Common myeloid progenitor, CD34-positive (primary cell): ENCODE measurements around the gene IFT52.

Experiments
- CTCF ChIA-PET: fragments of 350-600 bp; sonication (Branson Sonifier 250); formaldehyde crosslinking; loops from one replicate; lab custom pipeline; 2021; ENCODE audit warnings: antibody characterized with exemption; lab: Charles Lee
- POLR2A ChIA-PET: fragments of 350-600 bp; sonication (Branson Sonifier 250); formaldehyde crosslinking; loops from one replicate; lab custom pipeline; 2021; ENCODE audit warnings: antibody characterized with exemption; lab: Charles Lee
- DNase-seq, 3 donors: peaks; one replicate each; pipeline versions ENCODE4 v3.0.0 to v3.0.0-alpha.2; 2013
- H3K27ac ChIP-seq, 2 experiments: 1 replicate in 1 of 2; 2 replicates in 1 of 2; pipeline ENCODE4 v1.7.0; 2013; ENCODE audit warnings: inconsistent platforms in 2 of 2, low read length in 2 of 2, mild to moderate bottlenecking in 2 of 2, low read depth in 1 of 2, moderate library complexity in 1 of 2; ENCODE audit not compliant: severe bottlenecking in 2 of 2, insufficient read depth in 1 of 2, poor library complexity in 1 of 2
- H3K27me3 ChIP-seq, 5 experiments: replicated peaks in 2 of 5; 1 replicate in 3 of 5; 2 replicates in 2 of 5; pipeline versions ENCODE4 v1.6.1 to v1.7.0; 2013; ENCODE audit warnings: low read length in 4 of 5, mild to moderate bottlenecking in 2 of 5, moderate library complexity in 2 of 5, inconsistent platforms in 1 of 5; ENCODE audit not compliant: insufficient read depth in 5 of 5, control insufficient read depth in 4 of 5
- H3K36me3 ChIP-seq, 4 experiments: 1 replicate in 2 of 4; 2 replicates in 2 of 4; pipeline versions ENCODE4 v1.6.1 to v1.7.0; 2013; ENCODE audit warnings: low read length in 3 of 4, control low read depth in 1 of 4, mild to moderate bottlenecking in 1 of 4; ENCODE audit not compliant: control insufficient read depth in 4 of 4, insufficient read depth in 4 of 4
- H3K4me1 ChIP-seq, 4 experiments: 1 replicate in 3 of 4; 2 replicates in 1 of 4; pipeline versions ENCODE4 v1.6.1 to v1.7.1; 2013; ENCODE audit warnings: low read length in 3 of 4, mild to moderate bottlenecking in 3 of 4, control low read depth in 1 of 4, inconsistent platforms in 1 of 4, moderate library complexity in 1 of 4; ENCODE audit not compliant: control insufficient read depth in 4 of 4, insufficient read depth in 4 of 4; ENCODE audit errors: control extremely low read depth in 1 of 4
- H3K4me3 ChIP-seq, 7 experiments: 1 replicate in 4 of 7; 2 replicates in 3 of 7; pipeline versions ENCODE4 v1.5.1 to v1.7.0; 2013; ENCODE audit warnings: mild to moderate bottlenecking in 7 of 7, low read length in 6 of 7, moderate library complexity in 6 of 7, inconsistent platforms in 2 of 7, low read depth in 2 of 7, control low read depth in 1 of 7; ENCODE audit not compliant: insufficient read depth in 4 of 7, control insufficient read depth in 1 of 7; ENCODE audit errors: extremely low read depth in 1 of 7
- H3K9me3 ChIP-seq, 5 experiments: 1 replicate in 4 of 5; 2 replicates in 1 of 5; pipeline versions ENCODE4 v1.6.1 to v1.7.1; 2013; ENCODE audit warnings: low read length in 4 of 5, mild to moderate bottlenecking in 2 of 5, inconsistent platforms in 1 of 5, low read depth in 1 of 5, moderate library complexity in 1 of 5; ENCODE audit not compliant: control insufficient read depth in 4 of 5, insufficient read depth in 2 of 5; ENCODE audit errors: control extremely low read depth in 1 of 5
- WGBS: methylation state at CpG from one replicate; pipeline ENCODE4 v1.1.5; 2013; ENCODE audit not compliant: insufficient coverage; 5-methylcytosine and 5-hydroxymethylcytosine counted together

The IFT52 gene

DNA sequence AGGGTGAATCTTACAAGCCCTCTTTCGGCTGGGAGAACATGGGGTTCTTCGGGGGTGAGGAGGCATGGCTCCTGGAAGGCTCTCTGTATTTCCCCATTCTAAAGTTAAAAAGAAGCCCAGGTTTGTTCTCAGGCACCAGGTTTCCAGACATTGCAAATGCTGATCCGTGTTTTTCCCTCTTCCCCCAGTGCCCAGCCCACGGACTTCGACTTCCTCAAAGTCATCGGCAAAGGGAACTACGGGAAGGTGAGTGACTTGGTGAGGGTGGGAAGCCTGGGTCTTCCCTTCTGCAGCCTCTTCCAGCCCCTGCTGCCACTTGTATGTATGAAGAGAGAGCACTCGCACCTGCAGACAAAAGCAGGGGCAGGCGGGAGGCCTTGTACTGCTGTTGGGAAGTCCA is 23.3 kb upstream of the IFT52 start:
- Histone ChIP-seq H3K27me3 (no peaks in the 10 kb centered on the region), H3K4me1 (no peaks in the 10 kb centered on the region), H3K36me3 (no peaks in the 10 kb centered on the region), H3K9me3 (no peaks in the 10 kb centered on the region), H3K27ac (no peak overlapping the region), H3K4me3 (no peak overlapping the region)
- no peak for DNase-seq
- POLR2A ChIA-PET = no interaction called here
- CTCF ChIA-PET = no interaction called here
- WGBS = 85% methylated on average over 4 of the region's 9 CpGs

- no peaks in the 10 kb centered on the region for H3K9me3 ChIP-seq
- H3K27me3 ChIP-seq = no peaks in the 10 kb centered on the region
- CTCF ChIA-PET = interaction anchor here (1.1 to 1.6 kb wide), 7 partner anchors 9 to 40 kb away, joined by 3 to 4 read pairs (median 3); partner anchors contain the start of gene SGK2
- no peak for DNase-seq
- H3K4me3 ChIP-seq = no peak overlapping the region
- H3K27ac ChIP-seq = no peak overlapping the region
- WGBS = 92% methylated on average over 4 of the region's 4 CpGs
- no peaks in the 10 kb centered on the region for H3K4me1 ChIP-seq
- POLR2A ChIA-PET = no interaction called here
- H3K36me3 ChIP-seq = no peaks in the 10 kb centered on the region
Observed at GRCh38 chr20:43568706-43569105, 22.0 kb upstream of the IFT52 start.

GRCh38 chr20:43569282-43569681 is 21.5 kb upstream of the IFT52 start:
- Histone ChIP-seq H3K27ac (no peak overlapping the region), H3K4me1 (no peaks in the 10 kb centered on the region), H3K27me3 (no peaks in the 10 kb centered on the region), H3K9me3 (no peaks in the 10 kb centered on the region), H3K36me3 (no peaks in the 10 kb centered on the region), H3K4me3 (no peak overlapping the region)
- no peak for DNase-seq
- 100% methylated on average over 8 of the region's 10 CpGs for WGBS
- POLR2A ChIA-PET = interaction anchor here (0.6 kb wide), 1 partner anchor 14 kb away, joined by 3 read pairs; no protein-coding TSS in a partner anchor
- CTCF ChIA-PET = interaction anchor here (1.2 to 1.6 kb wide), 6 partner anchors 10 to 40 kb away, joined by 3 to 4 read pairs (median 3); partner anchors contain the start of gene SGK2

- Histone ChIP-seq H3K27ac (no peak overlapping the region), H3K9me3 (no peaks in the 10 kb centered on the region), H3K27me3 (no peaks in the 10 kb centered on the region), H3K4me3 (no peak overlapping the region), H3K4me1 (no peaks in the 10 kb centered on the region), H3K36me3 (no peaks in the 10 kb centered on the region)
- DNase-seq = no peak
- CTCF ChIA-PET = interaction anchor here (0.6 kb wide), 1 partner anchor 593 kb away, joined by 3 read pairs; no protein-coding TSS in a partner anchor
- POLR2A ChIA-PET = no interaction called here
- 96% methylated on average over 7 of the region's 10 CpGs for WGBS
Observed at GRCh38 chr20:43570496-43570895, 20.2 kb upstream of the IFT52 start.

DNA sequence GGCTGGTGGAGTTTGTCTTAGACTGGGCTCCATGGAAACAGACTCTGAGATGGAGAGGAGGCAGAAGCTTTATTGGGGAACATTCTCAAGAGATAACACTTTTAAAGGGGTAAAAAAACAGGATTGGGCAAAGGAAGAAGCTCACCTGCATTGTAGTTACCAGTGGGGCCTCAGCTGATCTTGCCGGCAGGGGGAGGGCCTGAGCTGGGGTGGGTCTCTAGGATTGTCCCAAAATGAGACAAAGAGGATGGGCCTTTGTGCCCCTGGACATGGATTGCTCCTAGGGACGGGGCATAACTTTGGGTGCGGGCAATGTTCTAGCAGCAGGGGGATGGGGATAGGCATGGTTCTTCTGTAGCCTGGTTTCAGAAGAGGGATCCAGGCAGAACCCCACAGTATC is 19.4 kb upstream of the IFT52 start:
- H3K36me3 ChIP-seq = no peaks in the 10 kb centered on the region
- ChIA-PET POLR2A (no interaction called here), CTCF (interaction anchor here (1.5 kb wide), 1 partner anchor 14 kb away, joined by 3 read pairs; no protein-coding TSS in a partner anchor)
- H3K9me3 ChIP-seq = no peaks in the 10 kb centered on the region
- H3K27me3 ChIP-seq = no peaks in the 10 kb centered on the region
- WGBS = 100% methylated on average over 2 of the region's 3 CpGs
- no peaks in the 10 kb centered on the region for H3K4me1 ChIP-seq
- no peak overlapping the region for H3K4me3 ChIP-seq
- no peak overlapping the region for H3K27ac ChIP-seq
- DNase-seq = no peak

GRCh38 chr20:43571771-43572170 is 19.0 kb upstream of the IFT52 start:
- no peak overlapping the region for H3K27ac ChIP-seq
- no peak overlapping the region for H3K4me3 ChIP-seq
- H3K4me1 ChIP-seq = no peaks in the 10 kb centered on the region
- POLR2A ChIA-PET = no interaction called here
- no peaks in the 10 kb centered on the region for H3K9me3 ChIP-seq
- no peak for DNase-seq
- CTCF ChIA-PET = interaction anchor here (0.6 to 1.5 kb wide), 2 partner anchors 13 to 34 kb away, joined by 3 read pairs; no protein-coding TSS in a partner anchor
- H3K27me3 ChIP-seq = no peaks in the 10 kb centered on the region
- no peaks in the 10 kb centered on the region for H3K36me3 ChIP-seq
- WGBS = 100% methylated on average over 3 of the region's 6 CpGs

DNA sequence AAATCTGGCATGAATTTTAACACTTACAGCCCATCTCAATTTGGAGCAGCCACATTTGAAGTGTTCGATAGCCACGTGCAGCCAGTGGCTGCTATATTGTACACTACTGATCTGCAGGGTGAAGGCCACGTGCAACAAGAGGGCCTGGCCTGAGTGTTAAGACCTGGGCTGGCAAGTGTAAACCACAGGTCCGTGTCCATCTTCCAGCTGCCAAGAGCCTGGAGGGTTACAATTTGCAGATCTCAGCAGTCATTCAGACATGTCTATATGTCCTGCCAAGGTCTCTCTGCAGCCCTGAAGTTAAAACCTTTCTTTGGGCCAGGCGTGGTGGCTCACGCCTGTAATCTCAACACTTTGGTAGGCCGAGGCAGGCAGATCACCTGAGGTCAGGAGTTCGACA is 17.8 kb upstream of the IFT52 start:
- DNase-seq = no peak
- Histone ChIP-seq H3K27me3 (no peaks in the 10 kb centered on the region), H3K4me3 (no peak overlapping the region), H3K36me3 (no peaks in the 10 kb centered on the region), H3K9me3 (no peaks in the 10 kb centered on the region), H3K4me1 (no peaks in the 10 kb centered on the region), H3K27ac (no peak overlapping the region)
- 94% methylated on average over 8 of the region's 8 CpGs for WGBS
- ChIA-PET POLR2A (no interaction called here), CTCF (interaction anchor here (1.0 kb wide), 1 partner anchor 35 kb away, joined by 3 read pairs; no protein-coding TSS in a partner anchor)
